ENCODE results near the gene ITIH1. TPM values are rescaled to one million over a fixed set of nuclear protein-coding genes. Genes with fewer than 3 reads are reported as not detected.

ITIH1 gene
- total RNA-seq, 1 experiment from 2014 or later = 0.31 TPM

DNA sequence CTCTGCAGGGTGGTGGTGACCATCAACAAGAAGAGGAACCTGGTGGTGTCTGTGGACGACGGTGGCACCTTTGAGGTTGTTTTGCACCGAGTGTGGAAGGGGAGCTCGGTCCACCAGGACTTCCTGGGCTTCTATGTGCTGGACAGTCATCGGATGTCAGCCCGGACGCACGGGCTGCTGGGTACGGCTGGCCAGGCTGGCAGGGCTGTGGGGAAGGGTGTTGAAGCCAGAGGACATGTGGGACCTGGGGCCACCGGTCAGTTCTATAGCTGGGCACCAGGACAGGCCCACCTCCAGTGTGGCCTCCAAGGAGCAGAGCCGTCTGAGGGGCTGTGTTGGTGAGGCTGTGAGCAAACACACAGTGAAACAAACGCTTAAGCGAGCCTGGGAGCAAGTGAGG, 13.3 kb downstream of the ITIH1 start:
- H3K9me3 ChIP-seq (ENCODE audit: control insufficient read depth, insufficient read depth, low read depth, low read length) = no peaks in the 10 kb centered on the region
- no peaks in the 10 kb centered on the region for H3K4me1 ChIP-seq (ENCODE audit: control insufficient read depth, insufficient read depth, low read length)
- TF ChIP-seq POLR2AphosphoS5 (IDR thresholded peaks at IDR 0.05; ENCODE audit: low read depth, low read length) (no peak), SIN3A (IDR thresholded peaks at IDR 0.05; ENCODE audit: borderline replicate concordance, insufficient read depth, low read depth, low read length) (no peak), TCF7L2 (IDR thresholded peaks at IDR 0.05; ENCODE audit: low read depth, low read length) (no peak)
- TF ChIP-seq, protein P1, sequence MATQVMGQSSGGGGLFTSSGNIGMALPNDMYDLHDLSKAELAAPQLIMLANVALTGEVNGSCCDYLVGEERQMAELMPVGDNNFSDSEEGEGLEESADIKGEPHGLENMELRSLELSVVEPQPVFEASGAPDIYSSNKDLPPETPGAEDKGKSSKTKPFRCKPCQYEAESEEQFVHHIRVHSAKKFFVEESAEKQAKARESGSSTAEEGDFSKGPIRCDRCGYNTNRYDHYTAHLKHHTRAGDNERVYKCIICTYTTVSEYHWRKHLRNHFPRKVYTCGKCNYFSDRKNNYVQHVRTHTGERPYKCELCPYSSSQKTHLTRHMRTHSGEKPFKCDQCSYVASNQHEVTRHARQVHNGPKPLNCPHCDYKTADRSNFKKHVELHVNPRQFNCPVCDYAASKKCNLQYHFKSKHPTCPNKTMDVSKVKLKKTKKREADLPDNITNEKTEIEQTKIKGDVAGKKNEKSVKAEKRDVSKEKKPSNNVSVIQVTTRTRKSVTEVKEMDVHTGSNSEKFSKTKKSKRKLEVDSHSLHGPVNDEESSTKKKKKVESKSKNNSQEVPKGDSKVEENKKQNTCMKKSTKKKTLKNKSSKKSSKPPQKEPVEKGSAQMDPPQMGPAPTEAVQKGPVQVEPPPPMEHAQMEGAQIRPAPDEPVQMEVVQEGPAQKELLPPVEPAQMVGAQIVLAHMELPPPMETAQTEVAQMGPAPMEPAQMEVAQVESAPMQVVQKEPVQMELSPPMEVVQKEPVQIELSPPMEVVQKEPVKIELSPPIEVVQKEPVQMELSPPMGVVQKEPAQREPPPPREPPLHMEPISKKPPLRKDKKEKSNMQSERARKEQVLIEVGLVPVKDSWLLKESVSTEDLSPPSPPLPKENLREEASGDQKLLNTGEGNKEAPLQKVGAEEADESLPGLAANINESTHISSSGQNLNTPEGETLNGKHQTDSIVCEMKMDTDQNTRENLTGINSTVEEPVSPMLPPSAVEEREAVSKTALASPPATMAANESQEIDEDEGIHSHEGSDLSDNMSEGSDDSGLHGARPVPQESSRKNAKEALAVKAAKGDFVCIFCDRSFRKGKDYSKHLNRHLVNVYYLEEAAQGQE (IDR thresholded peaks at IDR 0.05; ENCODE audit: insufficient read depth in 1 of 2, low read depth in 2 of 2, low read length in 1 of 2) = no peak
- TF ChIP-seq, protein P2, sequence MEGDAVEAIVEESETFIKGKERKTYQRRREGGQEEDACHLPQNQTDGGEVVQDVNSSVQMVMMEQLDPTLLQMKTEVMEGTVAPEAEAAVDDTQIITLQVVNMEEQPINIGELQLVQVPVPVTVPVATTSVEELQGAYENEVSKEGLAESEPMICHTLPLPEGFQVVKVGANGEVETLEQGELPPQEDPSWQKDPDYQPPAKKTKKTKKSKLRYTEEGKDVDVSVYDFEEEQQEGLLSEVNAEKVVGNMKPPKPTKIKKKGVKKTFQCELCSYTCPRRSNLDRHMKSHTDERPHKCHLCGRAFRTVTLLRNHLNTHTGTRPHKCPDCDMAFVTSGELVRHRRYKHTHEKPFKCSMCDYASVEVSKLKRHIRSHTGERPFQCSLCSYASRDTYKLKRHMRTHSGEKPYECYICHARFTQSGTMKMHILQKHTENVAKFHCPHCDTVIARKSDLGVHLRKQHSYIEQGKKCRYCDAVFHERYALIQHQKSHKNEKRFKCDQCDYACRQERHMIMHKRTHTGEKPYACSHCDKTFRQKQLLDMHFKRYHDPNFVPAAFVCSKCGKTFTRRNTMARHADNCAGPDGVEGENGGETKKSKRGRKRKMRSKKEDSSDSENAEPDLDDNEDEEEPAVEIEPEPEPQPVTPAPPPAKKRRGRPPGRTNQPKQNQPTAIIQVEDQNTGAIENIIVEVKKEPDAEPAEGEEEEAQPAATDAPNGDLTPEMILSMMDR (IDR thresholded peaks at IDR 0.05) = no peak
- intact Hi-C loops (cut with micrococcal nuclease; ENCODE audit: unreplicated experiment) = no loop called here
- H3K27me3 ChIP-seq (ENCODE audit: control insufficient read depth, insufficient read depth, low read length) = no peaks in the 10 kb centered on the region
- ChIA-PET POLR2A (no interaction called here), CTCF (no interaction called here)
- in situ Hi-C loops (cut with HindIII; ENCODE audit: low pct_unique_long_range_greater_than_20kb, low sequenced_read_pairs) = no loop called here
- H3K36me3 ChIP-seq (ENCODE audit: control insufficient read depth, insufficient read depth, low read length) = no peaks in the 10 kb centered on the region
- H3K27ac ChIP-seq (ENCODE audit: low read length) = no peak overlapping the region
- DNase-seq (ENCODE audit: low read depth, low spot score) = no peak
- H3K4me3 ChIP-seq (ENCODE audit: low read depth in 2 of 2, low read length in 2 of 2) = no peak overlapping the region
- ATAC-seq = no peak
- no TSS peak for BruUV-seq (replicated peaks)

DNA sequence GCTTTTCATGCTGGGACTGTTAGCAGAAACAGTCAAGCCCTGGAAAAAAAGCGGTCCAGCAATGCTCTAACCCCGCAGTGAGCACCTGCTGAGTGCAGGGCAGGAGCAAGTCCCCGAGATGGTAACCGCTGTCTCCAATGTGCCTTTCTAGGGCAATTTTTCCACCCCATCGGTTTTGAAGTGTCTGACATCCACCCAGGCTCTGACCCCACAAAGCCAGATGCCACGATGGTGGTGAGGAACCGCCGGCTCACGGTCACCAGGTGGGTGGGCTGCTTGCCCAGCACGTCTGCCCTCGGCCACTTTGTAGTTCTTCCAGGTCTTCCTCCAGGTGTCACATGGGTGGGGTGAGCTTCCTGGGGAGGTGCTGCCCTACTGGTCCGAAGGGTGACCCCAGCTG, 14.0 kb downstream of the ITIH1 start:
- ChIA-PET POLR2A (no interaction called here), CTCF (no interaction called here)
- Histone ChIP-seq H3K27me3 (ENCODE audit: control insufficient read depth, insufficient read depth, low read length) (no peaks in the 10 kb centered on the region), H3K9me3 (ENCODE audit: control insufficient read depth, insufficient read depth, low read depth, low read length) (no peaks in the 10 kb centered on the region), H3K4me1 (ENCODE audit: control insufficient read depth, insufficient read depth, low read length) (no peaks in the 10 kb centered on the region), H3K27ac (ENCODE audit: low read length) (no peak overlapping the region), H3K4me3 (ENCODE audit: low read depth in 2 of 2, low read length in 2 of 2) (no peak overlapping the region), H3K36me3 (ENCODE audit: control insufficient read depth, insufficient read depth, low read length) (no peaks in the 10 kb centered on the region)
- ATAC-seq (no peak), DNase-seq (ENCODE audit: low read depth, low spot score) (no peak)
- intact Hi-C loops (cut with micrococcal nuclease; ENCODE audit: unreplicated experiment) (no loop called here), in situ Hi-C loops (cut with HindIII; ENCODE audit: low pct_unique_long_range_greater_than_20kb, low sequenced_read_pairs) (no loop called here)
- no TSS peak for BruUV-seq (replicated peaks)
- TF ChIP-seq, protein P2 (IDR thresholded peaks at IDR 0.05) = no peak

DNA sequence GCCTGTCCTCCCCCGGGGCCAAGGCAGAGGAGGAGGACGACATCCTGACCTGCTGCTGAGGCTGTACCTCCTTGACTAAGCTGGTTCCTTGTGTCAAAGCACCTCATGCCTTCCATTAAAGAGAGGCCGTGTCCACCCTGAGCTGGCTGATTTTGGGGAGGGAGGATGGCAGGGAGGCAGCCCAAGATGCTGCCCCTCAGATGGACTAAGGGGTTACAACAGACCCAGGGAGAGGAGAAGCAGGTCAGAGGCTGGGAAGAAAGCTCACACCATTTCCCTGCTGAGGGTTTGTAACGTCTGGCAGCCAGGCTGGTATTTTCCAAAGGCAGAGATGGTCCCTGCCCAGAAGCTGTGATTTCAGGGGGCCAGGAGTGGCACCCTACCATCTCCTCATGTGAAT, 14.5 kb downstream of the ITIH1 start:
- no peak overlapping the region for H3K4me3 ChIP-seq (ENCODE audit: low read depth in 2 of 2, low read length in 2 of 2)
- no peak overlapping the region for H3K27ac ChIP-seq (ENCODE audit: low read length)
- BruUV-seq (replicated peaks) = no TSS peak
- no peaks in the 10 kb centered on the region for H3K9me3 ChIP-seq (ENCODE audit: control insufficient read depth, insufficient read depth, low read depth, low read length)
- intact Hi-C loops (cut with micrococcal nuclease; ENCODE audit: unreplicated experiment) (no loop called here), in situ Hi-C loops (cut with HindIII; ENCODE audit: low pct_unique_long_range_greater_than_20kb, low sequenced_read_pairs) (no loop called here)
- POLR2A ChIA-PET = no interaction called here
- no peaks in the 10 kb centered on the region for H3K4me1 ChIP-seq (ENCODE audit: control insufficient read depth, insufficient read depth, low read length)
- DNase-seq (ENCODE audit: low read depth, low spot score) (no peak), ATAC-seq (no peak)
- no peaks in the 10 kb centered on the region for H3K36me3 ChIP-seq (ENCODE audit: control insufficient read depth, insufficient read depth, low read length)
- TF ChIP-seq, protein P2 (IDR thresholded peaks at IDR 0.05) = no peak
- TF ChIP-seq TCF7L2 (IDR thresholded peaks at IDR 0.05; ENCODE audit: low read depth, low read length) (no peak), SIN3A (IDR thresholded peaks at IDR 0.05; ENCODE audit: borderline replicate concordance, insufficient read depth, low read depth, low read length) (no peak), POLR2AphosphoS5 (IDR thresholded peaks at IDR 0.05; ENCODE audit: low read depth, low read length) (no peak)
- TF ChIP-seq, protein P1 (IDR thresholded peaks at IDR 0.05; ENCODE audit: insufficient read depth in 1 of 2, low read depth in 2 of 2, low read length in 1 of 2) = no peak
- H3K27me3 ChIP-seq (ENCODE audit: control insufficient read depth, insufficient read depth, low read length) = no peaks in the 10 kb centered on the region
- CTCF ChIA-PET = interaction anchor here (1.3 kb wide), 1 partner anchor 29 kb away, joined by 7 read pairs; no protein-coding TSS in a partner anchor

Measured in Panc1 (cell line).